HG03565 (cell line): ENCODE data around the gene TOB1.

Experiments used
- ATAC-seq: cut with Tn5 transposase; IDR thresholded peaks from one replicate; pipeline ENCODE4 v1.9.1; 2021; ENCODE audit warnings: mild to moderate bottlenecking, moderate library complexity; ENCODE audit not compliant: unreplicated experiment

TOB1 gene

DNA sequence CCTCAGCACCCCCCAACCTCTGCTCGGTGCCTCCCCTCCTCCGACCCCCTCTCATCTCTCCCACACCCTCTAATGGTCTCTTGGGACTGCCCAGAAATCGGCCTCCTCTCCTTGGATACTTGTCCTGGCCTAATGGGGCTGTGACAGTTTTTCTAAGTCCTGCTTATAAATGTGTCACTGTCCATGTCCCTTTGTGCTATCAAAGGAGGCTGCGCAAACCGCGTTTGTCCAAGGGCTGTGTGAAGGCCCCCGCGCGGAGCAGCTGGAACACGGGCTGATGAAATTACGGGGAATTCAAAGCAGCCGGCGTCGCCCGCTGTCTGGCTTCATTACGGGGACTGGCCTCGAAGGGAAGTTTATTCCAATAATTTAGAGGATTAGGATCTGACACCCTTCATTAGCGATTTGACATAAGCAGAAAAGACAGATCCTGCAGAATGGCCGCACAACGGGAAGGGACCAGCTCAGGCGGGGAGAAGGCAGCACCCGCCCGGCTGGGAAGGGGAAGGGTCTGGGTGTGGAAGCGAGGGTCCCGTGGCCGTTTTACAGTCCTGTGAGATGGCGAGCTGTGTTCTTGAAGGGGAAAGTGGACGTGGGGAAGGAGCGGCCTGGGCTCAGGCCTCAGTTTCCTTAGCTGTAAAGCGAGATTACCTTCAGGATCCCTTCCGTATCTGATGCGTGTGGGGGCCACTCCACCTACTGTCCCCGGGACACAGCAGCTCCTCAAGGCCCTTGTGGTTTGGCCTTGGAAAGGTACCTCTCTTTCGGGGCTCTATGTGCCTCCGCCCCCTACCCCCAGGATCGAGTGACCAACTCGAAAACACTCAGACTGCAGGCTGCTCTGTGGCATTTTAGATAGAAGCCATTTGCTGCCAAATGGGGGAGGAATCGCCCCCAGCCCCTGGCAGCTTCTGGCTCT lies 32.4 kb downstream of the TOB1 start:
- ATAC-seq, result no peak

- ATAC-seq, result no peak
These were observed 33.2 kb downstream of the TOB1 start for GRCh38 chr17:50832864-50833381.

DNA sequence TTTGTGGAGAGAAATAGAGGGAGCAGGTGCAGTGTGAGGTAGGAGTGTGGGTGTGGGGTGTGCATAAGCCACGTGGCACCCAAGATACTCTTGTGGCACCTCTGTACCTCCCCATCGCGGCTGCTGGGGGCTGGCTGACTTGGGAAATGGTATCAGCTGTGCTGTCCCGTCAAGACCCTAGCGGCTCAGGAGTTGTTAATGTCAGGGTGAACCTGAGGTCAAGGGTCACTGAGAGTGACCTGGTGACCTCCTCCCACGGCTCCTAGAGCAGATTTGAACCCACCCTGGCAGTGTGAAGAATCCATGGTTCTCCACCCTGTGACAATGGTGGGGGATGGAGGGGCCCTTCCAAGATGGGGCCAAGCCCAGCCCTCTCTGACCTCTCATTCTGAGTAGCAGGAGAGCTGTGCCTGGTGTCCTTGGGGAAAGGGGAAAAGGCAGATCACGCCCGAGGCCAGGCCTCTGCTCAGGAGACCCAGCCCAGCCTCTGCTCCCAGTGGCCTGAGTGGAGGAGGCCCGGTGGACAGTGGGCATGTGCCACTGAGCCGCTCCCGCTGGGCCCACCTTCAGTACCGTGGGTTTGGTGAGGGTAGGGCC lies 33.8 kb downstream of the TOB1 start:
- ATAC-seq, result no peak

GRCh38 chr17:50831471-50831928 lies 34.7 kb downstream of the TOB1 start:
- no peak for ATAC-seq

GRCh38 chr17:50830994-50831393 lies 35.2 kb downstream of the TOB1 start:
- ATAC-seq, result no peak

GRCh38 chr17:50830352-50830751 lies 35.8 kb downstream of the TOB1 start:
- ATAC-seq, result no peak

GRCh38 chr17:50829332-50829731 lies 36.8 kb downstream of the TOB1 start:
- no peak for ATAC-seq

- ATAC-seq, result peak; percentile 86
These were observed 37.5 kb downstream of the TOB1 start for GRCh38 chr17:50828508-50829170.

DNA sequence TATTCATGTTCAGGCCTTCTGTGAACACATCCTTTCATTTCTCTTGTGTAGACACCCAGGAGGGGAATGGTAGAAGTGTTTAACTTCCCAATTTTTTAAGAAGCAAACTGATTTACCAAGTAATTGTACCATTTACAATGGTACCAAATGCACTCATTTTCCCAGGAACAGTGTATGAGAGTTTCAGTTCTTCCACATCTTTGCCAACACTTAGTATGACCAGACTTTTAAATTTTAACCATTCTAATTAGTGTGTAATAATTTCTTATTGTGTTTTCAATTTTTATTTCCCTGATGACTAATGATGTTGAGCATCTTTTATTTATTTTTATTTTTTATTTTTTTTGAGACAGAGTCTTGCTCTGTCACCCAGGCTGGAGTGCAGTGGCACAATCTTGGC lies 41.0 kb downstream of the TOB1 start:
- ATAC-seq, result no peak

DNA sequence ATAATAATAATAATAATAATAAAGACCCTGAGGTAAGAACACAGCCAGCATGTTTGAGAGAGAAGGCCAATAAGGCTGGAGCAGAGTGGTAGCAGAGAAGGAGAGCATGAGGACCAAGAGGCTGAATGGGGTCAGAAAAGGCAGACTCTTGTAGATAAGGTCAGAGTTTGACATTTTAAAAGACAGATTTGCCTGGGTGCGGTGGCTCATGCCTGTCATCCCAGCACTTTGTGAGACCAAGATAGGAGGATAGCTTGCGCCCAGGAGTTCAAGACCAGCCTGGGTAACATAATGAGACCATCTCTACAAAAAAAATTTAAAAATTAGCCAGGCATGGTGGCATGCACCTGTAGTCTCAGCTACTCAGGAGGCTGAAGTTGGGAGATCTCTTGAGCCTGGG lies 41.7 kb downstream of the TOB1 start:
- ATAC-seq, result no peak

DNA sequence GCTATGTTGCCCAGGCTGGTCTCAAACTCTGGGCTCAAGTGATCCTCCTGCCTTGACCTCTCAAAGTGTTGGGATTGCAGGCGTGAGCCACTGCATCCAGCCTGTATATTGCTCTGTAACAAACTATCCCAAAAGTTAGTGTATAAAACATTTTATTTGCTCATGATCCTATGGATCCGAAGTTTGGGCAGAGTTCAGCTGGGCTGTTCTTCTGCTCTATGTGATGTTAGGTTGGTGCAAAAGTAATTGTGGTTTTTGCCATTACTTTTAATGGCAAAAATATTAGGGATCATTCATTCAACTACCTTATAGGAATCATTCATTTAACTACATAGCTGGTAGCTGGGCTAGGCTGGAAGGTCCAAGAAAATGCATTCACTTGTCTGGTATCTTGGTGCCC lies 43.6 kb downstream of the TOB1 start:
- no peak for ATAC-seq

- ATAC-seq, result no peak
These were observed 45.5 kb downstream of the TOB1 start for GRCh38 chr17:50820651-50821050.

DNA sequence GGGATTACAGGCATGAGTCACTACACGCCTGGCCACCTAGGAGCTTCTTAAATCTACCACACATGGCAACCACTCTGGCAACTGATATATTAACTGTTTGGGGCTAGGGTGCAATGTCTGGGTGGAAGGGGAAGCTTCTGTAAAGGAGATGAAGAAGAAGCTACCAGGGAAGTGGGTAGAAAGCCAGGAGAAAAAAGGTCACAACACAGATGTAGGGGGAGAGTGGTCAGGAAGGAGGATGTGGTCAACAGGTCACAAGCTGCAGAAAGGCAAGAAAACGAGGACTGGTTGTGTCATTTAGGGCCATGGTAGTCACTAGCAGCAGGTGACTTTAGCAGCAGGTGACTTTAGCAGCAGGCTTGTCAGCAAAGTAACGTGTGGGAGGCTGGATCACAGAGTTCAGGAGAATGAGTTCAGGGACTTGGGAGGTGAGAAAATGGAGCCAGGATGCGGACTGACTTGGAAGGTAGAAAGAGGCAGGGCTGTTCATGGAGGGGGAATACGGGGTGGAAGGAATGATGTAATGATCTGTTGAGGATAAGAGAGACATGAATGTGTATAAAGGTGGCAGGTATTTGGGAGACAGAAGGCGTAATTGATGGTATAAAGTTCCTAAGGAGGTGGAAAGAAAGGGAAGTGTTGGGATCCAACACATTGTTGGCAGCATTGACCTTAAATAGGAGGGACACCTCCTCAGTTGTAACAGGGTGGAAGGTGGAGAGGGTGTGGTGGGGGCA lies 47.1 kb downstream of the TOB1 start:
- peak; percentile 44 for ATAC-seq

- ATAC-seq, result no peak
These were observed 47.9 kb downstream of the TOB1 start for GRCh38 chr17:50818261-50818660.

DNA sequence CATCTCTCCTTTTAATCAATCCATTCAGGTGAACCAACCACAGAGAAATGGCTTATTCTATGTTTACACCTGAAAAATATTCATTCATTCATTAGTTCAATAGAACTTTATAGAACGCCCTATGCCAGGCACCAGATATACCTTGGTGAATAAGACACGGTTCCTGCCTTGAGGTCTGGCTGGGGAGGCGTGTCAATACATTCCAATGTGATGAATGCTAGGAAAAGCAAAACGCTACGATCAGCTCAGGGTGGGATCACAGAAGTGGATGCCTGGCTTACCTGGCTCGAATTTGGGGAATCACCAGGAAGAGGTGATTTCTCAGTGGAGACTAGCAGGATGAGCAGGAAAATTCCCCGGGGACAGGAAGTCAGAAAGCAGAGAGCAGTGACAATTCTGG lies 48.3 kb downstream of the TOB1 start:
- ATAC-seq, result no peak

DNA sequence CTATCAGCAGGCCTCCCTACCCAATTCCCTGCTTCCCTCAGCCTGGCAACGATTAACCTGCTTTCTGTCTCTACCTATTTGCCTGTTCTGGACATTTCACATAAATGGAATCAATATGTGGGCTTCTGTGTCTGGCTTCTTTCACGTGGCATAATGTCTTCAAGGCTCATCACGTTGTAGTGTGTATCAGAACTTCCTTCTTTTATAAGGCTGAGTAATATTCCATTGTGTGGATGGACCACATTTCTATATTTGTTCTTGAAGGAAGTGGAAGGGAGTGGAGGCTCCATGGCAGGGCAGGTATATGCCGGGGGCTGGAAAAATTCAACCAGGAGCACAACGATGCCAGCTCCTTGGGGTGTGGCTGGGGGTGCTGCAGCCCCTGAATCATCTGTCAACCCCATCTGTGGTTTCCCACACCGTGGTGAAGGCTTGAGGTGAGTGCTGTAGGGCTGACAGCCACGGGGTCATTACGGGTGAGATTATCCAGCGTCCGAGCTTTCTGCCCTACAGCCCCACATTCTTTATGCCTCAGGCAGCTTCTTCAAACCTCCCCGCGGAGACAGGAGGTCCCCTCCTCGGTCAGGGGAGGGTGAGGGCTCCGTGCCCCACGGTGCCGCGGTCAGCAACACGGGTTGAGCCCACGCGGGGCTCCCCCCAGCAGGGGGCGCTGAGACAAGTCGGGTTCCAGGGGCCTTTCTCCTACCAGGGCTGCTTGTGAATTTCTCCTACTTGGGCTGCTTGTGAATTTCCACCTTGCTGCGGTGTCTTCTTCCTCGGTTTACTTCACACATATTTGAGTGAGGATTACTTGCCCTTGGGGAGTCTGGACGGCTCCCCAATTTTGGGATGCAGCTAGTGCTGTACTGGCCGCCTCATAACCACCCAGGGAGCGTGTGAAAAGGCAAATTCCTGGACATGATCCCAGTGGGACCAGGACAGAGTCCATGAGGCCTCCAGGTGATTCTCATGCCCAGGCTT lies 49.1 kb downstream of the TOB1 start:
- no peak for ATAC-seq

DNA sequence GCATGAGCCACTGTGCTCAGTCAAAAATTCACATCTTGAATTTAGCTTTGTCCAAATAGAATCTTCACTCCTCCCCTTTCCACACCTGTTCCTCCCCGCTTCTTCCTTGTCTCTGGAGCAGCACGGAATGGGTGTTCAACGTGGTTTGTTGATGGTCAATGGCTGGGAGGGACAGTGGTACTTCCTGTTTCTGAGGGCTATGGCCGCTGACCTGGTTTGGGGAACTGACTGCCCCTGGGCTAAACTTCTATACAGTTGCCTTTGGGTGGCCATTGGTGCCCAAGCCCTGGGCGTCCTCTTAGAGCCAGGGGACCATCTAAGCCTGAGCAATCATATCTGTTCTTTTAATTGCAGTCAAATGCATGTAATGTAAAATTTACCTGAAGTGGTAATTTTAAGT lies 49.9 kb downstream of the TOB1 start:
- ATAC-seq, result no peak

DNA sequence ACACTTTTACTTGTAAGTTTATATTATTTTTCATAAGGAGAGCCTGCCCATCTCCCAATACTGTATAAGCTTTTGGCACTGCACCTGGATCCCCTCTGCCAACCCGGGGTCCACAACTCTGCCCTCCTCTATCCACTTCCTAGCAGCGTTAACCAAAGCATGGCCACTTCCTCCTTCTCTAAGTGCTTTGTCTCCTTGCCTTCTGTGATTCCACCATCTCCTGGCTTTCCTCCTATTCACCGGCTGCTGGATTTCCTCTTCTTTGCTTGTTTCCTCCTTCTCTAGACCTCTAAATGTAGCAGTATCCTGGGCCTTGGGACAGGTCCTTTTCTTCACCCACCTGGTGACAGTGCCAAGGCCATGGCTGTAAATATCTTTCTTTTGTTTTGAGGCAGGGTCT lies 50.8 kb downstream of the TOB1 start:
- no peak for ATAC-seq

GRCh38 chr17:50813583-50813982 lies 52.6 kb downstream of the TOB1 start:
- ATAC-seq, result no peak
